Kasumi-1 (cell line): Measurements from ENCODE around the gene SUSD1.
"Not testable (repeated sequence)": the region's sequence is repeated elsewhere in the genome, so short reads cannot be mapped to it uniquely, and the experiment has no call there.

Source experiments
- DNase-seq, 2 experiments: peaks; one replicate each; lab custom pipeline; 2025; lab: John Stamatoyannopoulos, UW

SUSD1 gene

DNA sequence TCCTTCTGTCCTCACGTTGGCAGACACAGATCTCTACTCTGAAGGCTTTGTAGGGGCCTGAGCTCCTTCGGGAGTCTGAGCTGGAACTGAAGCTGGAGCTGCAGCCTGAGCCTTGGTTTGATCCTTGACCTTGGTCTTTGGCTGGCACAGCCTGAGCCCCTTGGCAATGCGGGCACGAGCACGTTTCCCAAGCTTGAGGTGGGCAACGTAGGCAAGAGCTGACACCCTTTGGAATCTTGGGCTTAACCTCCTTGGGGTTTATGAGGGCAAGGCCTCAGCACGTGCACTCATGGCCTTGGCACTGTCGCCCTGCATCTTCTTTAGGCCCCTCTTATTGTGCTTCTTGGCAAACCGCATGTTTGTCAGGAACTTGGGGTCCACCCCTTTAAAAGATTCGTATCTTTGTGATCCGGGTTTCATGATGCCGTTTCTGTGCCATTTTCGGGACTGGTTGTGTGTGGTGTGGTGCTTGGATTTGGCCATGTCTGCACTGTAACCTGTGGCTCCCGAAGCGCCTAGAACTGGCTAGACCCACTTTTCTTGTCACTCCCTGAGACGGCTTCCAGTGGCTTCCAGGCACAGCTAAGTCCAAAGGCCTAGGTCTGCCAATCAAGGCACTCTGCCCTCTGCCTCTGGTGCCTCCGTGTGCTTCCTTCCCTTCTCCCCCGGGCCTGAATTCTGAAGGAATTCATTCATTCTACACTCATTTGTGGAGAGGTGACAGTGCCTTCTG is 1.4 kb downstream of the SUSD1 start:
- no peak for DNase-seq

DNA sequence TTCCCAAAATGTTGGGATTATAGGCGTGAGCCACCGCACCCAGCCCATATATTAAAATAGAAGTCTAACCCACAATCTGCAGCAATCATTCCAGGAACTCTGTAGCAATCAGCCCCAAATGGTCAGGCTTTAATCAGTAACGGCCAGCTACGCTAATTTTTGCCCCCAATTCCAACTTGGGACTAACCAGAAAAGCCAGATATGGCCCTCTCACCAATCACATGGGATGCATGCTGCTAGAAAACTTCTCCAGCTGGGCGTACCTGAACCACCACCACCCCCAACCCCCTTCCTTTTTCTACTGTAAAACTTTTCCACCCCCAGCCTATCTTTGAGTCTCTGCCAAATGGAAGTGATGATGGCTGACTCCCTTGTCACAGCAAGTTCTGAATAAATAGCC is 4.1 kb downstream of the SUSD1 start:
- no peak for DNase-seq

- no peak for DNase-seq
Observed at GRCh38 chr9:112170235-112170634, 4.9 kb downstream of the SUSD1 start.

DNA sequence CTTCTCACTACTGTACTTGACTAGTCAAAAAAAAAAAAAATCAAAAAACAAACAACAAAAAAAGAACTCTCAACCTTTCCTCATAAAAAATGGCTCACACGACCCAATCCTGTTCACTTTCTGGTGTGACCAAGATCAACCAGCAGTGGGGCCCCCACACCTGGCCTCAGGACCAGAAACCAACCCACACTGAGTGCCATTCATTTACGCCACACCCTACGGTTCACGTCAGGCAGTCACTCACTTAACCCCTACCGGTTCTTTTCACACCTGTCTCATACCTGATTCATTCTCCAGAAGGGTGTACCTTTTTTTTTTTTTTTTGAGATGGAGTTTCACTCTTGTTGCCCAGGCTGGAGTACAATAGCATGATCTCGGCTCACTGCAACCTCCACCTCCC is 5.7 kb downstream of the SUSD1 start:
- DNase-seq: no peak

- no peak for DNase-seq
Observed at GRCh38 chr9:112168197-112168596, 6.9 kb downstream of the SUSD1 start.

DNA sequence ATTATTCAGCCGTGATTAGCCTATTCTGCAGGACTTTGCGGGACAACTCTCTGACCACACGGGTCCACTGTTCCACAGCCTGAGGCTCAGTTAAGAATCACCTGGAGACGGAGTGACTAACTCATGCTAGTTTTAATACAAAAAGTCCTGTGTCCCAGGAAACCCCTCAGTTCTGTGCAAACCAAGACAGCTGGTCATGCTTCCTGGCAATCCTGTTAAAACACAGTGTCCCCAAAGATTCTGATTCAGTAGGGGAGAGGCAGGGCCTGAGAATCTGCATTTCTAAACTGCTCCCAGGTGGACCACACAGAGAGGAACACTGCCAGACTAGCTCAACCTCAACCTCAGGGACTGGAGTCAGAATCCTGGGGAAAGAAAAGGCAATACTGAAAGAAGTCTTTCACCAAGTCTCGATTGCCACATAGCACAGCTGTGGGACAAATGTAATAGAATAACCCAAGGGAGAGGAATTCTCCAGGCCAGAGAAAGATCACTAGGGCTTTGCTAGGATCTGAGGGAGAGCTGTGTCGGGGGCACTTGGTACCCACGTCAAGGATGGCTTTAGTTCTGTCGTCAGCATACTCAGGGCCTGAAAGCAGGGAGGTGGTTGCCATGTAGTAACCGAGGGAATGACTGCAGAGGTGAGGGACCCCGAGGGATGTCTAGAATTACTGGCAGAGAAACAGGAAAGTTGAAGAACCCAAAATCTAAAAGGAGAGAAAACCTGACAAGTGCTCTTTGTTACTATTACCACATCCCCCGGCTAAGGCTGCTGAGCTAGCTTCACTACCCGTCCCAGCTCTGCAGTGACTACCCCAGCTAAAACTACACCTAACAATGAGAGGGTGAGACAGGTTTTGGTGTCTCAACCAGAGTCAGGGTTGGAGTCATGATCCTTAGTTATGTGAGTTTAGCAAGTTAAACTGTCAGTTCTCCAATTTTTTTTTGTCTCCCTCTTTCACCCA is 8.6 kb downstream of the SUSD1 start:
- DNase-seq: no peak

- peak; percentile 53 to 66 for DNase-seq
Observed at GRCh38 chr9:112162621-112163413, 12.3 kb downstream of the SUSD1 start.

- DNase-seq: no peak
Observed at GRCh38 chr9:112159781-112160180, 15.3 kb downstream of the SUSD1 start.

DNA sequence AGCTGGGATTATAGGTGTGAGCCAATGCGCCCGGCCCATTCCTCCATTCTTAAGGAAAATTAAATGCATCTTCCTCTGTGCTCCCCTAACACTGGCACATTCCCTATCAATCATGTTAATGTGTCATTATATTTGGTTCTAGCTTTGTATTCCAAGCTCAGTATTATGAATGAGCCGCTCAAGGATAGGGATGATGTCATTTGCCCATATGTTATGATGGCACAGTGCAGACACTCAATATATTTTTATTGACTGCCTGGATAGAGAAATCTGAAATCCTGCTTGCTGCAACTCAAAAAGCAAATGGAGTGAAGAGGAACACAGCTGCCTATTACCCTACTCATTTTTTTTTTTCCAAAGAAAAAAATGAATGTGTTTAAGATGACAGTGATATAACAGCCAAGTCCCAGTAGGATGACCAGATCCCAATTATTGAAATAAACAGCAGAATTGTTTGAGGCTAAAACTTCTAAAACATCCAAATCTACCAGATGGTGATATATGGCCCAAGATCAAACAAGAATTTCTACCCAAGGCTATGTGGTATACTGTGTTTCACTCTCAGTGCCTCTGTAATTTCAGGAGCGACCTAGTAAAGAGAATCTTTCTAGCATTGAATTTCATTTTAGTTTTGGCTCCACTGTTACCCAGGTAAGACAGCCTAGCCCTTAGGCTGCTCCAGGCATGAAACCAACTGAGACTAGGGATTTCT is 16.3 kb downstream of the SUSD1 start:
- DNase-seq: no peak

DNA sequence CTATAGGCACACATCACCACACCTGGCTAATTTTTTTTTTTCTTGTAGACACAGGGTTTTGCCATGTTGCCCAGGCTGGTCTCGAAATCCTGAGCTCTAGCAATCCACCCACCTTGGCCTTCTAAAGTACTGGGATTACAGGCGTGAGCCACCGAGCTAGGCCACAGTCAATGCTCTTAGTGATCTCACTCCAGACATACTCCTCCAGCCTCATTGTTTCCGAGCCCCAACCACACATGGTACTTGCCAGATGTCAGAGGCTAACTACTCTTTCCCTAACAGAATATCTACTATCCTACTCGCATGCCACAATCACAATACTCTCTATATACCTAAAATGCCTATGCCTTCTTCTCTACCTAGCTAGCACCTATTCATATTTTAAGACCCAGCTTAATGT is 17.1 kb downstream of the SUSD1 start:
- no peak for DNase-seq

DNA sequence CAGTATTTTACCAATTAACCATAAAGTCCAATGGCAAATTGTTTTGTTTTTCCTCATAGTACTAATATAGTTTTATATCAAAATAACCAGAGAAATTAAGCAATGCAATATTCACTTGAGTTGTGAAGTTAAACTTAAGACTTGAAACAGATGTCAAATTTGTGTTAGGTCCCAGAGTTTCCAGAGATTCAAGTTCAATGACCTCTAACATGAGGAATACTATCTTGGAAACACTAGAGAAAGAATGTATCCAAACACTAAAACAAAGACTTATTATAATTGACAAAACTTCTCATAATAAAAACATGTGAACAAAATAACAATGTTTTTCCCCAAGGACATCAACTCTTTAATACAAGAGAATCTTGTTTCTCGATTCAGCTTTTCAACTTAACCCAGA is 18.0 kb downstream of the SUSD1 start:
- DNase-seq: no peak

- no peak for DNase-seq
Observed at GRCh38 chr9:112149211-112149610, 25.9 kb downstream of the SUSD1 start.

DNA sequence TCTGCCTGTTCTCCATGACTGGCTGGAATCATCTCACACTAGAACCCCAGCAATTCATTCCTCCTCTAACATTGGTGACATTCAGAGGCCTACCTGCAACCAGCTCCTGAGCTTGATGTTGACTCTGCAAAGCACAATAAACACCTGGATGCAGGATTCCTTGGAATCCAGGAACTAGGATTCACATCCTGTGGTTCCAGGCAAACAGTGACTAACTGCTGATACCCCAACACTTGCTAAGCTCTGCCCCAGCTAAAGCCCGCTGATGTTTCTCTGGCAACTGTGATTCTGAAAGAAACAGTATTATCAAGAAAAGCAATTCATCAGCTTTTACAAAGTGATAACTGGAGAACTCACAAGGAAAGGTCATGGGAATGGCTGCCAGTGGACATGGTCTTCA is 29.2 kb downstream of the SUSD1 start:
- DNase-seq: no peak

DNA sequence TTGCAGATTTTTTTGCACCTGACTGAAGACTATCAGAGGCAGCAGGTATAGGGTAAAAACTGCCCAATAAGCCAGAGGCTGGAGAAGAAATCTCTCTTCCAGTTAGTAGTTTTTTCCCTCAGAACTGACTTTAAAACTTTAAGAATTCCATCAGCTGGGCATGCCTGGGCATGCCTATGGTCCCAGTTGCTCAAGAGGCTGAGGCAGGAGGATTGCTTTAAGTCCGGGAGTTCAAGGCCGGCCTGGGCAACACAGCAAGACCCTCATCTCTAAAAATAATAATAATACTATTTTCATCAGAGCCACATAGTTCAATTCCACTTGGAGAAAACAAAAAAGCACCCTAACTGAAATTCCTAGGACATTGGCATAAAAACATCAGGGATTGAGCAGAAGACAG is 30.3 kb downstream of the SUSD1 start:
- DNase-seq: no peak

- no peak for DNase-seq
Observed at GRCh38 chr9:112142420-112142819, 32.7 kb downstream of the SUSD1 start.

DNA sequence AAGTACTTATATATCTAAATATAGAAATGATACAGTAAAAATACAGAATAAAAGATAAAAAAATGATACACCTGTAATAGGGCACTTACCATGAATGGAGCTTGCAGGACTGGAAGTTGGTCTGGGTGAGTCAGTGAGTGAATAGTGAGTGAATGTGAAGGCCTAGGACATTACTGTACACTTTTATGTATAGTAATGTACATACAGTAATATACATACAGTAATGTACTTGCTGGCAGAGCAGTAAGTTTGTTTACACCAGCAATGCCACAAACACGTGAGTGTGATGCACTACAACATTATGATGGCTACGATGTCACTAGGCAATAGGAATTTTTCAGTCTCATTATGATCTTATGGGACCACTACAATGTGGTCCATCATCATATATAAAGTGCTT is 34.2 kb downstream of the SUSD1 start:
- DNase-seq: no peak

GRCh38 chr9:112137066-112137465 is 38.0 kb downstream of the SUSD1 start:
- DNase-seq: no peak

GRCh38 chr9:112135706-112136105 is 39.4 kb downstream of the SUSD1 start:
- no peak for DNase-seq

DNA sequence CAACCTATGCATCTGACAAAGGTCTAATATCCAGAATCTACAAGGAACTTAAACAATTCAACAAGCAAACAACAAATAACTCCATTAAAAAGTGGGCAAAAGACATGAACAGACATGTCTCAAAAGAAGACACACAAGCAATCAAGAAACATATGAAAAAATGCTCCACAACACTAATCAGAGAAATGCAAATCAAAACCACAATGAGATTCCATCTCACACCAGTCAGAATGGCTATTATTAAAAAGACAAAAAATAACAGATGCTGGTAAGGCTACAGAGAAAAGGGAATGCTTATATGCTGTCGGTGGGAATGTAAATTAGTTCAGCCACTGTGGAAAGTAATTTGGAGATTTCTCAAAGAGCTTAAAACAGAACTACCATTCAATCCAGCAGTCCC is 41.3 kb downstream of the SUSD1 start:
- DNase-seq: not testable (repeated sequence)

DNA sequence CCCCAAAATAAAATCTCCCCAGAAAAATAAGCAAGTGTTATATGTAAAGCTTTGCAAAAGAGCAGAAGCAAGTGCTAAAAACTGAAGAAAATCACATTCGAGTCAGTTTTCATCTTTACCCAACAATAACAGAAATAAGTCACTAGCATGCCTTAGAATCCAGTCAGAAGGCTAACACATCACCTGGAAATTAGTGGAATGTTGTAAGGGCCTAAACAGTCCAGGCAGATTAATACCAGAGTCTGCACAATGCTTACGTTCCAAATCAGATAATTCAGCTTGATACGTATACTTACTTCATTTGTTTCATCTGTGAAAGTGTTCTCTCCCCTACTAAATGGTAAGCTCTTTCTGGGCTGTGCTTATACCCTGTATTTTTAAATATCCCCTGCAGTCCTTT is 42.7 kb downstream of the SUSD1 start:
- DNase-seq: no peak

DNA sequence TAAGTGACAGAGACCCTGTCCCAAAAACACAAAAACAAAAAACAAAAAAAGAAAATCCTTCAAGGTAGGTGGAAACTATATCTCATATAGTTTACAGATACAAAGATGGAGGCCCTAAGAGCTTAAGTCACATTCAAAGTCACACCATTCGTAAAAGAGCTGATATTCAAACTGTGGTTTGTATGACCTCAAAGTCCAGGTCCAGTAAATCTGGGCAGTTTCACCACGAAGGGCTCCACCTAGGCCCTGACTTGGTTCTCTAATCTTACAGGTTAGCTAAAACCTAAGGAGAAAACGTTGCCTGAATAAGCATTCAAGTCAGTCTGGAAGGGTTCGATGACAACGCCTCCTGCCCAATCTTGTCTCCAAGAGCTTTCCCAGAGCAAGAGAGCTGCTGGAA is 44.1 kb downstream of the SUSD1 start:
- DNase-seq: no peak

DNA sequence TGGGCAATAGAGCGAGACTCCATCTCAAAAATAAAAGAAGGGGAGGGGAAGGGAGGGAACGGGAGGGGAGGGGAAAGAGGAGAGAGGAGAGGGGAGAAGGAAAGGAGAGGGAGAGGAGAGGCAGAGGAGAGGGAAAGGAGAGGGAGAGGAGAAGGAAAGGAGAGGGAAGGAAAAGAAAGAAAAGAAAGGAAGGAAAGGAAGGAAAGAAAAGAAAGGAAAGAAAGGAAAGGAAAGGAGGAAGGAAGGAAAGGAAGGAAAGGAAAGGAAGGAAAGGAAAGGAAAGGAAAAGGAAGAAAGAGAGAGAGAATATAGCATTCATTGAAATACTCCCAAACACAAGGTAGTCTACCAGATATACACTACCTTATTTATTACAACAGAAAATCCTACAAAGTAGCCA is 44.8 kb downstream of the SUSD1 start:
- DNase-seq: no peak
